NCI-H1105 (cell line): ENCODE results near the gene UBE2V1.
"Not testable (repeated sequence)": the region's sequence is repeated elsewhere in the genome, so short reads cannot be mapped to it uniquely, and the experiment has no call there.

Experiments used
- DNase-seq: peaks from one replicate; lab custom pipeline; 2025; lab: John Stamatoyannopoulos, UW

UBE2V1 gene

DNA sequence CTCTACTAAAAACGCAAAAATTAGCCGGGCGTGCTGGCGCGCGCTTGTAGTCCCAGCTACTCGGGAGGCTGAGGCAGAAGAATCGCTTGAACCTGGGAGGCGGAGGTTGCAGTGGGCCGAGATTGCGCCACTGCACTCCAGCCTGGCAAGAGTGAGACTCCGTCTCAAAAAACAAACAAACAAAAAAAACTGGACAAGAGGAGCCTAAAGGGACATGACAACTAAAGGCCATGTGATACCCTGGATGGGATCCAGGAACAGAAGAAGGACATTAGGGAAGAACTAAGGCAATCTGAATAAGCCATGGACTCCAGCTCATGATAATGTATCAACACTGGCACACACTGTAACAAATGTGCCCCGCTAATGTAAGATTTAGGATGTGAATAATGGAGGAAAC, 24.8 kb upstream of the UBE2V1 start:
- not testable (repeated sequence) for DNase-seq

DNA sequence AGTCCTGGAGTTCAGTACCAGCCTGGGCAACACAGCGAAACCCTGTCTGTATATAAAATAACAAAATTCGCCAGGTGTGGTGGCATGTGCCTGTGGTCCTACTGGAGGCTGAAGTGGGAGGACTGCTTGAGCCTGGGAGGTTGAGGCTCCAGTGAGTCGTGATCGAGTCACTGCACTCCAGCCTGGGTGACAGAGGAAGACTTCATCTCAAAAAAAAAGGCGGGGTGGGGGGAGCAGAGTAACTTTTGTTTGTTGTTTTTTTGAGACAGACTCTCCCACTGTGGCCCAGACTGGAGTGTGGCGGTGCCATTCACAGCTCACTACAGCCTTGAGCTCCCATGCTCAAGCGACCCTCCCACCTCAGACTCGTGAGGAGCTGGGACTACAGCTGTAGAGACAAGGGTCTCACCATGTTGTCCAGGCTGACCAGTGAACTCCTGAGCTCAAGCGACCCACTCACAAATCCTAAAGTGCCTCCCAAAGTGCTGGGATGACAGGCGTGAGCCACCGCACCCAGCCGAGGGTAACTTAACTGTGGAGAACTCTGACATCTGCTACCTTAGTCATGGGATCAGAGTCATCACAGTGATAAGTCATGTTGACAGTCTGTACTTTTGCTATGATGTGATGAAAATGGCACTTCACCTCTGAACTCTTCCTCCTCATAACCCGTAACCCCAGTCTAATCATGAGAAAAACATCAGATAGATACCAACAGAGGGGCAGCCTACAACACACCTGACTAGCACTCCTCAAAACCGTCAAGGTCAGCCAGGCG, 24.1 kb upstream of the UBE2V1 start:
- no peak for DNase-seq

- not testable (repeated sequence) for DNase-seq
These were observed 22.2 kb upstream of the UBE2V1 start for GRCh38 chr20:50135157-50135556.

DNA sequence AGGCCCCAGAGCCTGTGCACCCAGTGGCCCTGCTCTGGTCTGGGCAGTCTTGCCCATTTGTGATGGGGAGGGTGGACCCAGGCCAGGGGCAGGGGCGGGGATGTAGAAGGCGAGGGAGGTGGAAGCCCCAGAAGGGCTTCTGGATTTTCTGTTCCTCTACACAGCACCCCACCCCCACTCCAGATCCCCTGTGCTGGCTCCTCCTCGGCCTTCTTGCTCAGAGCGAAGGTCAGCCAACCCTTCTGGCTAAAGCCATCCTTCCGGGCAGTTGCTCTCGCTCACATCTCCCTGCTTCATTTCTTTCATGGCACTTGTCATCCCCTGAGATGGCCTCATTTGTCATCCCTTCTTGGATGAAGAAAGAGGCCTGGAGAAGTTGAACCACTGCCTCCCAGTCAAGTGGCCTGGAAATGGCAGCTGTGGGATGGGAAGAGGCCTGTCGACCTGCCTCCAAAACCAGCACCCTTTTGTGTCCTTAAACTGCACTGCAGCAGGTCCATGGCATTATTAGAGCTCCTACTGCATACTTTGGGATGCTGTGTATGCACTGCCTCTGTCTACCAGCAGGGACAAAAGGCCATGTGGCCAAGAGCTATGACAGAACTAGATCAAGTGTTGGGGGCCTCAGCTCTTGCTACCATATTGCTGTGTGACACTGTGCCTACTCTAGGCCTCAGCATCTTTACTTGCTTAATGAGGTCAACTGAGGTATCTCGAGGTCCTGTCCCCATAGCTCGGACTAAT, 20.7 kb upstream of the UBE2V1 start:
- DNase-seq: no peak

- DNase-seq: no peak
These were observed 20.1 kb upstream of the UBE2V1 start for GRCh38 chr20:50133041-50133440.

- no peak for DNase-seq
These were observed 18.0 kb upstream of the UBE2V1 start for GRCh38 chr20:50130995-50131394.

DNA sequence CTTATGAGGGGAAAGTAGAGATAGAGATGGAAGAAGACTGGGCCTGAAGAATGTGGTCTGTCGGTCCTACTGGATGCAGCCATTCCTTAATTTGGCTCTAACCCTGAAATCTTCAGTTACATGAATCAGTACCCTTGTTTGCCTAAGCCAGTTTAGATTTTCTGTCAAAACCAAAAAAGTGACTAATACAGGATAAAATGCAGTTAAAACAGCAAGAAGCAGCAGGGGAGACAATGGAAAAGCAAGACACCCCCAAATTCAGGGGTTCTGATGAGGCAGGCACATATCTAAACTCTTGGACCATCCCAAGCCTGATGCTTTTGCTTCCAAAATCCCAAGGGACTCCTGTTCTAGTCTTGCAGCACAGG, 17.4 kb upstream of the UBE2V1 start:
- DNase-seq: no peak

- DNase-seq: no peak
These were observed 16.9 kb upstream of the UBE2V1 start for GRCh38 chr20:50129662-50130355.

DNA sequence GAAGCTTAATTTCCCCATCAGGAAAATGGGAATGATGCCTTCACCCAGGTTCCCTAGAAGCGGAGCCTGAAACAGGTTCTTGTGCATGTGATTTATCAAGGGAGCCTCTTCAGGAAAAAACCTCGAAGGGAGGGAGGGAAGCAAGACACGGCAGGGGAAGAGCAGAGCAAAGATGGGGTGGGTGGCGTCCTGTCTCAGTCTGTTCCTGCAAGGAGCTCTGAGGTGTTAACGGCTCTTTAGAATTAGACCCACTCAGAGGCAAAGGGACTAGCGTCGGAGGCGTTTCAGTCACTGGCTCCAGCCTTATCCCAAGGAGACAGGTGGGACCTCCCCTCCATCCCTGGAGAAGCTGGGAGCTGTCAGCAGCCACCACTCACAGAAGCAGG, 15.6 kb upstream of the UBE2V1 start:
- no peak for DNase-seq

DNA sequence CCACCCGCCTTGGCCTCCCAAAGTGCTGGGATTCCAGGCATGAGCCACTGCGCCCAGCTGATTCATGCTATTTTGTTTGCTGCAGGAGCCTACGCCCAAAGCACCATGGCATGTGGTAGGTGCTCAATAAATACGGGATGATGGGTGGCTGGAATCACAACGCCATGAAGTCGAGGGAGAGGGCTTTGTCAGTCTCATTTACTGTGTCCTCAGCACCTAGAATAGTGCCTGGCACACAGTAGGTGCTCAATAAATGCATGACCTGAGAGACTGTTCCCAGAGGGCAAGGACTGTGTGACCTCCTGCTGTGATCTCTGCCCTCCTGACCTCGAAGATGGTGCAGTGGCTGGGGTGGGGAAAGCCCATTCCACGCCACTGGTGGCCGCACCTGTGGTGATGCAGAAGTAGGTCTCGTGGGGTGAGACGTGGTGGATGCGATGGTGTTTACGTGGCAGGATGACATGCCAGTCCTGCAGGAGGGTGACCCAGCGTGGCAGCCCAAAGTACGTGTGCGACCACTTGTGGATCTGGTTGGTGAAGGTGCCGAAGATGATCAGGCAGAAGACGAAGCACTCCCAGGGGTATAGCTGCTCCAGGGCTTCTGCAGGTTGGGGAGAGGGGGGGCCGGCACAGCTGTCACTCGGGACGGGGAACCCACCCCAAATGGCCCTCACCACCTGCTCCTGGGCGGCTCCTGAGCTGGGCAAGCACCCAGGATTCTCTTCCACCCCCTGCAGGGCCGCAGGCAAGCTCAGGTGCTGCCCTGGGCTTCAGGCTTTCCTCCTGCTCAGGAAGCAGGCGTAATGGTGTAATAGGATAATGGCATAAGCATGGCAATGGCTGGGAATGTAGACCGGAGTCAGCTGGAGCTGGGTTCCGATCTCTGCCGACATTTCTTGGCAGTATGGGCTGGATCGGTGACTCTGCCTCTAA, 14.9 kb upstream of the UBE2V1 start:
- no peak for DNase-seq

DNA sequence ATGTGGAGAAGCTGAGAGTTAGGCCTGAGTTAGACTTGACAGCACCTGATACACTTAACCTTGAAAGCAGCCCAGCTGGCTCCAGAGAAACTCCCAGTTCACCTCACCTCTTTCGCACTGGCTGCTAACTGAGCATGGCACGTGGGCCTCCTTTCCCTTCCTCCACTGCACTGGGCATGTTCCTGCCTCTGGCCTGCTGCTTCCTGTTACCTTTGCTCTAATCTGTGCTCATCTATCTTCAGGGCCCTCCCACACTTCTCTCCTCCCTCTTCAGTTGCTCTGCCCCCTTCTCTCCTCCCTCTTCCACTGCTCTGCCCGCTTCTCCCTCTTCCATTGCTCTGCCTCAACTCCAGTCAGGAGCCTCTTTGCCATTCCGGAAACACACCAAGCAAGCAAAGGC, 13.7 kb upstream of the UBE2V1 start:
- no peak for DNase-seq

DNA sequence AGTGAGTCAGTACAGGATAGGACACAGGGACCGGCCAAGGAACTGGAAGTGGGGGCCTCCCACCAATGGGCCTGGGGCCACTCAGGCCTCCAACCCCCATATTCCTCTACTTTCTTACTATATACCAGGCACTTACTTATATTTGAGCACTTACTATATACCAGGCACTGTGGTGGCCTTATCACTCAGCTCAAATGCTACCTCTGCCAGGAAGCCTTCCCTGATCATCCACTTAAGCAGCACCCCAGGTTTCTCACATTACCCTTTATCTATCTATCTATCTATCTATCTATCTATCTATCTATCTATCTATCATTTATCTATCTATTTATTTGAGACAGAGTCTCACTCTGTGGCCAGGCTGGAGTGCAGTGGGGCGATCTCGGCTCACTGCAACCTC, 12.3 kb upstream of the UBE2V1 start:
- DNase-seq: no peak

DNA sequence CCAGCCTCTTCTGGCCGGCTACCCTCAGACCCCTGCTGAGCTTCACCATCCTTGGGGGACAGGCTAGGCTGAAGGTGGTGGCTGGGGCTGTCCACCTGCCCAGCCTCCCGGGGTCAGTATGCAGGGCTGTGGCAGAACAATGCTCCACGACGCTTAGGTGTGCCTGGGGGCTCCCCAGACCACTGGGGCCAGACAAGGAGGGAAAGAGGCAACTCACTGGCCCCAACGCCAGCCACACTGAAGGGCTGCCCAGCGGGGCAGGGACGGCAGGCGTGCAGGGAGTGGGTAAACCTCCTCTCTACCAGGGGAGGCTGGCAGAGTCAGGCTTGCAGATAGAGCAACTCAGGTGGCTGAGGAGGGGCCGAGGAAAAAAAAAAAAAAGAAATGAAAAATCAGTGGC, 11.5 kb upstream of the UBE2V1 start:
- DNase-seq: no peak

GRCh38 chr20:50123418-50123817, 10.5 kb upstream of the UBE2V1 start:
- DNase-seq: no peak

DNA sequence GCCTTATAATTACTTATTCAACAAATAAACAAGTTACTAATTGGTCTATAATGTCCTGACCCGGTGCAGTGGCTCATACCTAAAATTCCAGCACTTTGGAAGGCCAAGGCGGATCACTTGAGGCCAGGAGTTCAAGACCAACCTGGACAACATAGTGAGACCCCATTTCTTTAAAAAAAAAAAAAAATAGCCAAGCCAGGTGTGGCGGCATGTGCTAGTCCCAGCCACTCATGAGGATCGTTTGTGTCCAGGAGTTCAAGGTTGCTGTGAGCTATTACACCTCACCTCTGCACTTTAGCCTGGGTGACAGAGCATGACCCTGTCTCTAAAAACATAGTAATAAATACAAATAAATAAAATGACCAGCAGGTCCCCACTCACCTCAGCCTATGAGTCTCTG, 9.8 kb upstream of the UBE2V1 start:
- DNase-seq: no peak

DNA sequence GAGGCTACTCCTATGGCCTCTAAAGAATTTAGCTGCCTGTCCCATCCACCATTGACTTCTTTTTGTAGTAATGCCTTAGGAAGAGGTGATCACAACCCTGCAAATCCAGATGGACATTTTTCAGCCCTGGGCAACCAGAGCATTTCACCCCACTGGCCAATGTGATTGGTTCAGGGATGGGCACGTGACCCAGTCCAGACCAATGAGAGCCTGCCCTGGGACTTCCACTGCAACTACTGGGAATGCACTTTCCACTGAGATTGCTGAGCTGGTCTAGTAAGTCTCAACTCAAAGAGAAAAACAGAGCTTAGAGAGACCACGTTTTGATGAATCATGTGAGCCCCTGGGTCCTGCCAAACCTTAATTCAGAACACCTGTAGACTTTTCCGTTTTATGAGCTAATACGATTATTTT, 8.9 kb upstream of the UBE2V1 start:
- no peak for DNase-seq

- DNase-seq: peak; percentile 67
These were observed 8.2 kb upstream of the UBE2V1 start for GRCh38 chr20:50120935-50121693.

- no peak for DNase-seq
These were observed 5.3 kb upstream of the UBE2V1 start for GRCh38 chr20:50118203-50118602.

GRCh38 chr20:50116368-50116999, 3.5 kb upstream of the UBE2V1 start:
- DNase-seq: no peak

- DNase-seq: peak; percentile 93
These were observed 2.8 kb upstream of the UBE2V1 start for GRCh38 chr20:50115591-50116367.
